ENCODE data around the gene SEPTIN5.

Gene SEPTIN5

GRCh38 chr22:19762568-19763457 lies 48.5 kb downstream of the SEPTIN5 start:
- no peak for DNase-seq

GRCh38 chr22:19763458-19764298 lies 49.4 kb downstream of the SEPTIN5 start:
- no peak for DNase-seq

GRCh38 chr22:19764299-19764593 lies 49.9 kb downstream of the SEPTIN5 start:
- no peak for DNase-seq

- DNase-seq, result no peak
These were observed 50.6 kb downstream of the SEPTIN5 start for GRCh38 chr22:19764636-19765476.

- DNase-seq, result no peak
These were observed 51.4 kb downstream of the SEPTIN5 start for GRCh38 chr22:19765477-19766239.

- DNase-seq, result no peak
These were observed 51.9 kb downstream of the SEPTIN5 start for GRCh38 chr22:19766240-19766510.

GRCh38 chr22:19766511-19767426 lies 52.5 kb downstream of the SEPTIN5 start:
- no peak for DNase-seq

- no peak for DNase-seq
These were observed 53.4 kb downstream of the SEPTIN5 start for GRCh38 chr22:19767427-19768341.

GRCh38 chr22:19769393-19769715 lies 55.1 kb downstream of the SEPTIN5 start:
- DNase-seq, result no peak

- DNase-seq, result no peak
These were observed 56.3 kb downstream of the SEPTIN5 start for GRCh38 chr22:19770349-19771220.

GRCh38 chr22:19772422-19772672 lies 58.0 kb downstream of the SEPTIN5 start:
- DNase-seq, result no peak

All from right forelimb (tissue), 1 donor.